ENCODE measurements around the gene SERTM1.

The SERTM1 gene

DNA sequence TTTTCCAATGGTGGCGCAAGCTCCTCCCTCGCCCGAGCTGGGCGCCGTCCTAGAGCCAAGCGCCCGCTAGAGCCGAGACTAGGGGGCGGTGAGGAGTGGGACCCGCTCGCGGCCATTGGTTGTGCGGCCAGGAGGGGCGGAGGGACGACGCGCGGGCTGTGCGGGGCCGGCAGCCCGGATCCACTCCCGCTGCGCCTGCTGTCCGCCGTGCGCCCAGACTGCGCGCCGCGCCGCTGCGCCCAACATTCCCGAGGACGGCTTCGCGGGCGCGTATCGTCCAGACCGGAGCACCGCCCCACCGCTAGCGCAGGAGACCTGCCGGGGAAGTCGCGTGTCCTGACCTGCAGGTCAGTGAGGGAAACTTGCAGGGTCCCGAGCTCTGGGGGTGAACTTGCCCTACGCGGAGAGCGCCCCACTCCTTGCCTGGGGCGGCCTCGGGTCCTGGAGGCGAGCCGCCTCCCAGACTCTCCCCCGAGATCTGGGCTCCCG lies at the start of gene SERTM1:
SERTM1 (plus strand) TSS at position 183 of the 489 bp plus-strand sequence. CDS start 21,059 bp downstream, outside the sequence.
- TF ChIP-seq CTCF (conservative IDR thresholded peaks at IDR 0.05): no peak
- TF ChIP-seq ZFX (IDR thresholded peaks at IDR 0.05): no peak

GRCh38 chr13:36628377-36629056 lies 45.3 kb upstream of the SERTM1 start:
- no peak for TF ChIP-seq CTCF (conservative IDR thresholded peaks at IDR 0.05)
- TF ChIP-seq ZFX (IDR thresholded peaks at IDR 0.05): no peak
- no peak overlapping the region for H3K27ac ChIP-seq

More for the DNA sequence above, at the start of gene SERTM1:
- no peak within 1 kb of the TSS for H3K27ac ChIP-seq

GRCh38 chr13:36629057-36629385 lies 44.8 kb upstream of the SERTM1 start:
- TF ChIP-seq ZFX (IDR thresholded peaks at IDR 0.05) (no peak), CTCF (conservative IDR thresholded peaks at IDR 0.05) (no peak)
- H3K27ac ChIP-seq: no peak overlapping the region

- H3K27ac ChIP-seq: no peak overlapping the region
- TF ChIP-seq ZFX (IDR thresholded peaks at IDR 0.05): no peak
- no peak for TF ChIP-seq CTCF (conservative IDR thresholded peaks at IDR 0.05)
Observed at GRCh38 chr13:36630181-36630803, 43.5 kb upstream of the SERTM1 start.

- H3K27ac ChIP-seq: no peak overlapping the region
- TF ChIP-seq ZFX (IDR thresholded peaks at IDR 0.05) (no peak), CTCF (conservative IDR thresholded peaks at IDR 0.05) (no peak)
Observed at GRCh38 chr13:36639610-36640009, 34.2 kb upstream of the SERTM1 start.

- H3K27ac ChIP-seq: no peak overlapping the region
- no peak for TF ChIP-seq CTCF (conservative IDR thresholded peaks at IDR 0.05)
- no peak for TF ChIP-seq ZFX (IDR thresholded peaks at IDR 0.05)
Observed at GRCh38 chr13:36650611-36651010, 23.2 kb upstream of the SERTM1 start.

GRCh38 chr13:36665630-36666029 lies 8.2 kb upstream of the SERTM1 start:
- H3K27ac ChIP-seq: no peak overlapping the region
- TF ChIP-seq ZFX (IDR thresholded peaks at IDR 0.05) (no peak), CTCF (conservative IDR thresholded peaks at IDR 0.05) (no peak)
